Uterus (tissue), 2 donors: ENCODE results near the gene CDH4.

Experiments used
- POLR2A ChIP-seq, 2 donors: fragments of 450-650 bp; IDR thresholded peaks; one replicate each; pipeline ENCODE4 v1.6.1; 2016; ENCODE audit warnings: antibody characterized with exemption in 2 of 2, mild to moderate bottlenecking in 1 of 2, moderate library complexity in 1 of 2
- TF ChIP-seq, protein P1 (sequence below), 4 experiments: fragments of 200-600 bp in 2 of 4; fragments of 450-650 bp in 2 of 4; sonication (generic) in 2 of 4; IDR thresholded peaks; one replicate each; pipeline ENCODE4 v1.5.1; 2016 to 2019; ENCODE audit warnings: antibody characterized with exemption in 4 of 4, mild to moderate bottlenecking in 2 of 4, moderate library complexity in 1 of 4

GRCh38 chr20:61593516-61593915 is 341.5 kb downstream of the CDH4 start:
- TF ChIP-seq, protein P1, sequence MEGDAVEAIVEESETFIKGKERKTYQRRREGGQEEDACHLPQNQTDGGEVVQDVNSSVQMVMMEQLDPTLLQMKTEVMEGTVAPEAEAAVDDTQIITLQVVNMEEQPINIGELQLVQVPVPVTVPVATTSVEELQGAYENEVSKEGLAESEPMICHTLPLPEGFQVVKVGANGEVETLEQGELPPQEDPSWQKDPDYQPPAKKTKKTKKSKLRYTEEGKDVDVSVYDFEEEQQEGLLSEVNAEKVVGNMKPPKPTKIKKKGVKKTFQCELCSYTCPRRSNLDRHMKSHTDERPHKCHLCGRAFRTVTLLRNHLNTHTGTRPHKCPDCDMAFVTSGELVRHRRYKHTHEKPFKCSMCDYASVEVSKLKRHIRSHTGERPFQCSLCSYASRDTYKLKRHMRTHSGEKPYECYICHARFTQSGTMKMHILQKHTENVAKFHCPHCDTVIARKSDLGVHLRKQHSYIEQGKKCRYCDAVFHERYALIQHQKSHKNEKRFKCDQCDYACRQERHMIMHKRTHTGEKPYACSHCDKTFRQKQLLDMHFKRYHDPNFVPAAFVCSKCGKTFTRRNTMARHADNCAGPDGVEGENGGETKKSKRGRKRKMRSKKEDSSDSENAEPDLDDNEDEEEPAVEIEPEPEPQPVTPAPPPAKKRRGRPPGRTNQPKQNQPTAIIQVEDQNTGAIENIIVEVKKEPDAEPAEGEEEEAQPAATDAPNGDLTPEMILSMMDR (IDR thresholded peaks at IDR 0.05) = no peak
- no peak for TF ChIP-seq POLR2A (IDR thresholded peaks at IDR 0.05)
